OCI-LY1 (cell line): ENCODE data around the gene MAN1A1.

Experiments used
- CTCF ChIP-seq: fragments of 200-600 bp; sonication (generic), shearing (Covaris generic); IDR thresholded peaks from 2 replicates; pipeline ENCODE4 v1.5.1; 2017; ENCODE audit warnings: mild to moderate bottlenecking, antibody characterized with exemption, low read length, moderate library complexity, mixed read lengths
- EZH2 ChIP-seq: fragments of 200-600 bp; sonication (generic), shearing (Covaris generic); IDR thresholded peaks from 2 replicates; pipeline ENCODE4 v1.8.0; 2017; ENCODE audit warnings: borderline replicate concordance, mixed run types, mild to moderate bottlenecking, antibody characterized with exemption, low read length, moderate library complexity, mixed read lengths

- no peak for TF ChIP-seq CTCF
- no peak for TF ChIP-seq EZH2
These were observed 66.3 kb downstream of the MAN1A1 start for GRCh38 chr6:119283214-119283613.
